Testis (tissue), 3 donors: Measurements from ENCODE around the gene TET2. TPM values are rescaled to one million over a fixed set of nuclear protein-coding genes. Genes with fewer than 3 reads are reported as not detected.

Experiments
- DNase-seq: peaks from one replicate; pipeline ENCODE4 v3.0.0-alpha.2; 2019
- H3K27ac ChIP-seq, 2 donors: fragments of 200-600 bp; sonication (generic); one replicate each; pipeline ENCODE4 v1.5.1; 2019
- H3K27me3 ChIP-seq: fragments of 200-600 bp; sonication (generic); one replicate; pipeline ENCODE4 v1.5.1; 2019
- H3K36me3 ChIP-seq: fragments of 200-600 bp; sonication (generic); one replicate; pipeline ENCODE4 v1.5.1; 2017; ENCODE audit warnings: low read depth; ENCODE audit errors: missing control alignments
- H3K4me1 ChIP-seq: fragments of 200-600 bp; sonication (generic); one replicate; pipeline ENCODE4 v1.5.1; 2019
- H3K4me3 ChIP-seq, 2 donors: fragments of 200-600 bp; sonication (generic); one replicate each; pipeline ENCODE4 v1.5.1; 2017 to 2019
- H3K9me3 ChIP-seq: fragments of 200-600 bp; sonication (generic); one replicate; pipeline ENCODE4 v1.5.1; 2017
- POLR2A ChIP-seq: fragments of 450-650 bp; IDR thresholded peaks from one replicate; pipeline ENCODE4 v1.6.1; 2017; ENCODE audit warnings: antibody characterized with exemption, mild to moderate bottlenecking, moderate library complexity
- WGBS, 2 donors: methylation state at CpG; one replicate each; pipeline ENCODE4 v1.1.5; 2018; 5-methylcytosine and 5-hydroxymethylcytosine counted together
- intact Hi-C: fragments of 100-400 bp; cut with DNase I; formaldehyde crosslinking; loops from one replicate; pipeline ENCODE4 v1.15.1; 2023; ENCODE audit warnings: low total_unique reads
- polyA plus RNA-seq: library from polyadenylated mRNA; stranded (reverse); fragments of 350-450 nt; fragmentation: Illumina TruSeq; extraction: RNeasy Lipid Tissue Mini Kit (QIAGEN cat#74804); gene quantifications from one replicate; pipeline ENCODE4 v1.2.3, GENCODE V29; 2014; ENCODE audit warnings: low read depth, low replicate concordance; ENCODE audit not compliant: insufficient read depth
- total RNA-seq, 2 donors: library from RNA; depleted of rRNA; stranded (reverse); fragments of >200 nt; gene quantifications; one replicate each; pipeline ENCODE4 v1.2.3, GENCODE V29; 2016
- TF ChIP-seq, protein P1 (sequence below), 3 experiments: fragments of 450-650 bp in 2 of 3; fragments of 200-600 bp in 1 of 3; sonication (generic) in 1 of 3; IDR thresholded peaks; one replicate each; pipeline ENCODE4 v1.5.1; 2016 to 2019; ENCODE audit warnings: antibody characterized with exemption in 3 of 3, mild to moderate bottlenecking in 2 of 3, moderate library complexity in 1 of 3

The TET2 gene
- total and polyA plus RNA-seq, 3 donors from 2014 or later: 2.8 to 17.5 (median 17.1) TPM

DNA sequence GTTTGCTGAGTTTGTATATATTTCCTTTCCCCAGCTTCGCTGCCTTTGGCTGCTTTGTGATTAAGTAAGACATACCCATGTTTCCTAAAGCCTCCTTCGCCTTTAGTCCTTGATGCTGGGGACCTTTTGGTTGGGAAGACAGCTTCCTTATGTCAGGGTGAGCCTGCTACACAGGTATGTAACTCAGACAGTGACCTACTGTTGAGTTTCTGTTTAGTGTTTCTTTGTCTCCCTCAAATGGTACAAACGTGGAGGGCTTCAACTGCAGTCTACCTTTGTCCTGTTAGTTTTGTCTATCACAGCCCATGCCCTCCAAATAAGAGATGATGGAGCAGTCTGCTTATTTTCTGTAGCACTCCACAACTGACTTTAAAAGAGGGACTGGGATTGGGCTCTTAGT lies 59.5 kb downstream of the TET2 start:
- Histone ChIP-seq H3K4me1 (no peaks in the 10 kb centered on the region), H3K27ac (no peak overlapping the region), H3K36me3 (no peaks in the 10 kb centered on the region), H3K9me3 (no peaks in the 10 kb centered on the region), H3K27me3 (no peaks in the 10 kb centered on the region), H3K4me3 (no peak overlapping the region)
- TF ChIP-seq, protein P1, sequence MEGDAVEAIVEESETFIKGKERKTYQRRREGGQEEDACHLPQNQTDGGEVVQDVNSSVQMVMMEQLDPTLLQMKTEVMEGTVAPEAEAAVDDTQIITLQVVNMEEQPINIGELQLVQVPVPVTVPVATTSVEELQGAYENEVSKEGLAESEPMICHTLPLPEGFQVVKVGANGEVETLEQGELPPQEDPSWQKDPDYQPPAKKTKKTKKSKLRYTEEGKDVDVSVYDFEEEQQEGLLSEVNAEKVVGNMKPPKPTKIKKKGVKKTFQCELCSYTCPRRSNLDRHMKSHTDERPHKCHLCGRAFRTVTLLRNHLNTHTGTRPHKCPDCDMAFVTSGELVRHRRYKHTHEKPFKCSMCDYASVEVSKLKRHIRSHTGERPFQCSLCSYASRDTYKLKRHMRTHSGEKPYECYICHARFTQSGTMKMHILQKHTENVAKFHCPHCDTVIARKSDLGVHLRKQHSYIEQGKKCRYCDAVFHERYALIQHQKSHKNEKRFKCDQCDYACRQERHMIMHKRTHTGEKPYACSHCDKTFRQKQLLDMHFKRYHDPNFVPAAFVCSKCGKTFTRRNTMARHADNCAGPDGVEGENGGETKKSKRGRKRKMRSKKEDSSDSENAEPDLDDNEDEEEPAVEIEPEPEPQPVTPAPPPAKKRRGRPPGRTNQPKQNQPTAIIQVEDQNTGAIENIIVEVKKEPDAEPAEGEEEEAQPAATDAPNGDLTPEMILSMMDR (IDR thresholded peaks at IDR 0.05): no peak
- no peak for TF ChIP-seq POLR2A
- no peak for DNase-seq
- WGBS, 2 donors: 80 to 85% methylated on average over 3 of the region's 3 CpGs
- intact Hi-C loops: no loop called here

DNA sequence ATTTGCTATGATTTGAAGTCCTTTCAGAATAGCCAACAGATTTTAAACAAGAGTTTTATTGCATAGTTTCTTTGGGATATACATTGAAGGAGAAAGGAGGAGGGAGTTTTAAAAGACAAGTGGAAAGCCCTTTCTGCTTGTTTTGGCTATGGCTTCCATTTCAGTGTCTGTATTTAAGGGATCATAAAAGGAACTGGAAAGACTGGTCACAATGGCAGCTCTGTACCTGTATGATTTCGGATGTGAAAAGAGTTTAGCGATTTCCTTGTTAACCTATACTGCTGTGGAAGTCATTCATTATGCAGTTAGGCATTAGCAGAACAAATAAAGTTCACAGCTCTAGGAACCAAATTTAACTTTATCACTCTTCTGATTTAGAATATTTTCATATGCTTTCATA lies 60.7 kb downstream of the TET2 start:
- H3K4me1 ChIP-seq: no peaks in the 10 kb centered on the region
- no peak overlapping the region for H3K27ac ChIP-seq
- intact Hi-C loops: no loop called here
- H3K4me3 ChIP-seq: no peak overlapping the region
- H3K9me3 ChIP-seq: no peaks in the 10 kb centered on the region
- WGBS, 2 donors: 97 to 100% methylated on average over 2 of the region's 2 CpGs
- H3K27me3 ChIP-seq: no peaks in the 10 kb centered on the region
- H3K36me3 ChIP-seq: no peaks in the 10 kb centered on the region
- TF ChIP-seq, protein P1 (IDR thresholded peaks at IDR 0.05): no peak
- no peak for DNase-seq

DNA sequence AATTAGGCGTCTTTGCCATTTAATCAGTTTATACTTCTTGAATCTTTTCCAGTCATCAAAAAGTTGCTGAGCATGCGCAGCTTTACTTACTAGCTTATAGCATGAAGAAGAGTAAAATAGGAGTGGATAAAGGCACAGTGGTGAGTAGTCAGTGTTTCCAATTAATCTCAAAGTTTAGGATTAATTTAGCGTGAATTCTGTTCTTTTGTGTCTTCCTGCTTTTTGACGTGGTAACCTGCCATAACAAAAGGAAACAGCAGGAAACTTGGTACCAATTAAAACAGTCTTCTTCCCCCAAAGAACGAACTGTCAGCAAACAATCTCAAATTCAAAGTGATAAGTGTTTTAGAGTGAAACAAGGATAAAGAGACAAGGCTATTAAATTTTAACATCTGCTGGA lies 61.9 kb downstream of the TET2 start:
- Histone ChIP-seq H3K36me3 (no peaks in the 10 kb centered on the region), H3K4me3 (no peak overlapping the region), H3K27ac (no peak overlapping the region), H3K9me3 (no peaks in the 10 kb centered on the region), H3K4me1 (no peaks in the 10 kb centered on the region), H3K27me3 (no peaks in the 10 kb centered on the region)
- no peak for DNase-seq
- intact Hi-C loops: no loop called here
- WGBS, 2 donors: 83 to 87% methylated on average over 5 of the region's 5 CpGs
- no peak for TF ChIP-seq POLR2A

DNA sequence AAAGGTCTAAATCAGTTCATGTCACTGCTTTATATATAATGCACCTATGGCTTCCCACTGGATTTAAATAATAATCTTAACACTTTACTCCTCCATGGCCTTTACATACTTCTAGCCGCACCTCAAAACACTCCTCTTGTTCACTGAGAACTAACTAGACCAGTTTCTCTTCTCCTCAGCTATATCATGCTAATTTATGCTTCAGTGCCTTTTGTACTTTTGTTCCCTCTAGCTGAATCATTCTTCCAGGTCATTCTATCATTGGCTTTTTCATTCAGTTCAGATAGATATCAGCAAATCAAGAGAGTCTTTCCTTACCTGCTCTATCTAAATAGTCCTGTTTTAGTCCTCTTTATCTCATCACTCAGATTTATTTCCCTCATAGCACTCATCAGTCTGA lies 64.2 kb downstream of the TET2 start:
- DNase-seq: no peak
- 92% methylated on average over 1 of the region's 1 CpG for WGBS, 2 donors
- H3K27ac ChIP-seq: no peak overlapping the region
- no peaks in the 10 kb centered on the region for H3K27me3 ChIP-seq
- no peaks in the 10 kb centered on the region for H3K36me3 ChIP-seq
- no peak overlapping the region for H3K4me3 ChIP-seq
- H3K4me1 ChIP-seq: no peaks in the 10 kb centered on the region
- no peaks in the 10 kb centered on the region for H3K9me3 ChIP-seq
- TF ChIP-seq, protein P1 (IDR thresholded peaks at IDR 0.05): no peak
- TF ChIP-seq POLR2A: no peak
- intact Hi-C loops: no loop called here

DNA sequence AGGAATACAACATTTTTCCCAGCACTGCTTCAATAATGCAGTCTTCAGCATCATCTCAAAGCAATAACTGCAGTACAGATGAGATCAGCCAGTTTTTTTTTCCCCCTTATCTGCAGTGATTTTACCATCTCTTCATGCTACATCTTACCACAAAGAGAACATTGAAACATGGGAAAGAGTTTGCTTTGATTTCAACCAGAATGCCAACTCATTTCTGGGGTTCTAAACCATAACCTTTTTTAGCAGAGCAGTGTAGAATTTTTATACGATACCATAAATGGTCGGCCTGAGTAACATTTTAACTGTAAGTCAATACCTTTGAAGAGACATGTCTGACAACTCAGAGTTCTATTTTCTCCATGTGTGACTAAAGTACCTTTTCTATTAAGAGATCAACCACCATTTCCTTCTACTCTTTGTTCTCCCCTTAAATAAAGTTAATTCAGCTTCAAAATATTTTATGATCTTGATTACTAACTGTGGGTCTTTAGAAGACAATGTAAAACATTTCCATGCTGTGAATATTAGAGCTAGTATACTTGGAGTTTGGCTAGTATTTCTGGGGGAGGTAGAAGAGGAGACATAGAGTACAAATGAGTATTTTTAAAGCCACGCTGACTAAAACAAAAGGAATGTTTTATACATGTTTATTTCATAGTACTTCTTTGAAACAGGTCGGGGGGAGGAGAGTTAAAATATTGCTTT lies 69.1 kb downstream of the TET2 start:
- Histone ChIP-seq H3K27me3 (no peaks in the 10 kb centered on the region), H3K4me1 (no peaks in the 10 kb centered on the region), H3K9me3 (no peaks in the 10 kb centered on the region), H3K36me3 (no peaks in the 10 kb centered on the region), H3K27ac (no peak overlapping the region), H3K4me3 (no peak overlapping the region)
- TF ChIP-seq, protein P1 (IDR thresholded peaks at IDR 0.05): no peak
- TF ChIP-seq POLR2A: no peak
- WGBS, 2 donors: 51 to 64% methylated on average over 4 of the region's 4 CpGs
- intact Hi-C loops: no loop called here
- no peak for DNase-seq
